Lower lobe of right lung (tissue), 2 donors: ENCODE measurements around the gene RGL1. TPM values are rescaled to one million over a fixed set of nuclear protein-coding genes. Genes with fewer than 3 reads are reported as not detected.

ENCODE experiments used
- ATAC-seq, 2 donors: fragments of 200-7000 bp; cut with Tn5 transposase; one replicate each; pipeline ENCODE4 v1.9.1; 2020 to 2022; ENCODE audit warnings: mild to moderate bottlenecking in 2 of 2, moderate library complexity in 2 of 2
- DNase-seq: peaks from one replicate; pipeline ENCODE4 v3.0.0-alpha.2; 2020
- H3K27ac ChIP-seq: fragments of 200-600 bp; one replicate; pipeline ENCODE4 v1.8.0; 2022
- H3K27me3 ChIP-seq: fragments of 200-600 bp; one replicate; pipeline ENCODE4 v1.8.0; 2022; ENCODE audit warnings: low read depth
- H3K36me3 ChIP-seq: fragments of 200-600 bp; one replicate; pipeline ENCODE4 v1.8.0; 2022; ENCODE audit warnings: mild to moderate bottlenecking
- H3K4me1 ChIP-seq: fragments of 200-600 bp; one replicate; pipeline ENCODE4 v1.8.0; 2022
- H3K4me3 ChIP-seq: fragments of 200-600 bp; one replicate; pipeline ENCODE4 v1.8.0; 2022; ENCODE audit warnings: mild to moderate bottlenecking
- H3K9me3 ChIP-seq: fragments of 200-600 bp; one replicate; pipeline ENCODE4 v1.8.0; 2022
- CTCF ChIP-seq: fragments of 200-600 bp; IDR thresholded peaks from one replicate; pipeline ENCODE4 v1.8.0; 2022; ENCODE audit warnings: antibody characterized with exemption, mild to moderate bottlenecking
- intact Hi-C: fragments of 100-400 bp; cut with DNase I; formaldehyde crosslinking; loops from one replicate; pipeline ENCODE4 v1.11.0; 2022
- total RNA-seq: library from RNA; stranded (reverse); fragmentation: NEBNext Ultra II Directional; extraction: Animal tissue kit (Norgen Biotek cat#: 25700); gene quantifications from one replicate; pipeline ENCODE4 v1.2.1, GENCODE V29; 2021
- donor health status: DM: no; HTN: yes; CAD: no; lungs with severe emphysema.

Gene RGL1
- total RNA-seq, 1 donor from 2014 or later, result 37.6 TPM

- peaks cover 99% of the 10 kb centered on the region for H3K36me3 ChIP-seq
- H3K27me3 ChIP-seq, result no peaks in the 10 kb centered on the region
- no peak overlapping the region for H3K27ac ChIP-seq
- intact Hi-C loops, result no loop called here
- ATAC-seq (no peak), DNase-seq (no peak)
- no peak for TF ChIP-seq CTCF
- no peaks in the 10 kb centered on the region for H3K9me3 ChIP-seq
- peaks cover 6% of the 10 kb centered on the region for H3K4me1 ChIP-seq
- no peak overlapping the region for H3K4me3 ChIP-seq
Observed at GRCh38 chr1:183908079-183908478, 103.2 kb downstream of the RGL1 start.

GRCh38 chr1:183909672-183910071 lies 104.8 kb downstream of the RGL1 start:
- ATAC-seq (no peak), DNase-seq (no peak)
- Histone ChIP-seq H3K9me3 (no peaks in the 10 kb centered on the region), H3K27me3 (no peaks in the 10 kb centered on the region), H3K4me3 (no peak overlapping the region), H3K27ac (no peak overlapping the region), H3K36me3 (peaks cover 83% of the 10 kb centered on the region), H3K4me1 (peaks cover 17% of the 10 kb centered on the region)
- TF ChIP-seq CTCF, result no peak
- intact Hi-C loops, result no loop called here

- no peak overlapping the region for H3K27ac ChIP-seq
Observed at GRCh38 chr1:183910845-183911244, 105.9 kb downstream of the RGL1 start.

GRCh38 chr1:183911285-183911684 lies 106.4 kb downstream of the RGL1 start:
- ATAC-seq (no peak), DNase-seq (no peak)
- H3K27ac ChIP-seq, result no peak overlapping the region
- intact Hi-C loops, result no loop called here
- no peaks in the 10 kb centered on the region for H3K9me3 ChIP-seq
- peaks cover 67% of the 10 kb centered on the region for H3K36me3 ChIP-seq
- H3K4me3 ChIP-seq, result no peak overlapping the region
- TF ChIP-seq CTCF, result no peak
- H3K4me1 ChIP-seq, result peaks cover 33% of the 10 kb centered on the region
- no peaks in the 10 kb centered on the region for H3K27me3 ChIP-seq

More at GRCh38 chr1:183910845-183911244, 105.9 kb downstream of the RGL1 start:
- no peaks in the 10 kb centered on the region for H3K27me3 ChIP-seq
- H3K4me3 ChIP-seq, result no peak overlapping the region
- no peak for TF ChIP-seq CTCF
- peaks cover 28% of the 10 kb centered on the region for H3K4me1 ChIP-seq
- no peaks in the 10 kb centered on the region for H3K9me3 ChIP-seq
- DNase-seq (no peak), ATAC-seq (no peak)
- H3K36me3 ChIP-seq, result peaks cover 71% of the 10 kb centered on the region
- intact Hi-C loops, result no loop called here

GRCh38 chr1:183912265-183912886 lies 107.5 kb downstream of the RGL1 start:
- Histone ChIP-seq H3K36me3 (peaks cover 67% of the 10 kb centered on the region), H3K27me3 (no peaks in the 10 kb centered on the region), H3K27ac (no peak overlapping the region), H3K4me1 (peaks cover 33% of the 10 kb centered on the region), H3K9me3 (no peaks in the 10 kb centered on the region), H3K4me3 (no peak overlapping the region)
- no peak for TF ChIP-seq CTCF
- no peak for ATAC-seq
- DNase-seq, result no peak
- intact Hi-C loops, result no loop called here
